Cerebellar cortex (tissue), 1 donor: ENCODE results near the gene C1RL.
A peak's percentile ranks its signal among the peaks of the same experiment; 100 is the strongest.
"Not testable (repeated sequence)": the region's sequence is repeated elsewhere in the genome, so short reads cannot be mapped to it uniquely, and the experiment has no call there.

Source experiments
- DNase-seq: peaks from one replicate; pipeline ENCODE4 v3.0.0-alpha.2; 2015; ENCODE audit warnings: low spot score

Gene C1RL

DNA sequence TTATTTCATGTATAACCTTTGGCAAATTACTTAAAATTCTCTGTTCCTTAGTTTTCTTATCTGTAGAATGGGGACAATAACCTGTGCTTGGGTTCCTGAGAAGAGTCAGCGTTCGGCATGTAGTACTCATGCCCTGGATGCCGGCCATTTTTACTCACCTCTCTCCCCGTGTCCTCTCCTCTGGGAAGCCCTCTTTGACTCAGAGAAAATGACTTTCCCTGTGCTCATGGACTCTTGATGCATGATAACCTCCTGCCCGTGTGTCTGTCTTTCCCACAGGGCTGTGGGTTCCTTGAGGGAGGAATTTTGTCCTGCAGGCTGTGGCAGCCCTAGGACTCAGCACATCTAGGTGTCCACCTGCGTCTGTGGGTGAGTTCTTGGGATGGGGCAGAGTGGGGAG is 5.8 kb upstream of the C1RL start:
- DNase-seq = no peak

DNA sequence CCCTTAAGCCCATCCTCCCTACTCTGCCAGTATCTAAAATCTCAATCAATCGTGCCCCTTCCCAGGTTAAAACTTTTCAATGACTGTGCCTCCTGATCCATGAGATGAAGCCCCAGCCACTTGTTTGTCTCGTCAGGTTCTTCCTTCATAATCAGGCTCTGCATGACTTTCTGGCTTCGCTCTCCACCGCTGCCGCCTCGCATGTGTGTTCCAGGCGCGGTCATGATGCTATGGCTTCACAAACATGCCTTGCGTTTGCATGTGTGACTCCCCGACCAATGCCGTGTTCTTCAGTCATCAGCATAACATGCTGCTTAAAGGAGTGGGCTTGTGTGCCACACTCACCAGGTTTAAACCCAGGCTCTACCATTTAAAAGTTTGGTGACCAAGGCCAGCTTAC is 5.0 kb upstream of the C1RL start:
- DNase-seq = no peak

DNA sequence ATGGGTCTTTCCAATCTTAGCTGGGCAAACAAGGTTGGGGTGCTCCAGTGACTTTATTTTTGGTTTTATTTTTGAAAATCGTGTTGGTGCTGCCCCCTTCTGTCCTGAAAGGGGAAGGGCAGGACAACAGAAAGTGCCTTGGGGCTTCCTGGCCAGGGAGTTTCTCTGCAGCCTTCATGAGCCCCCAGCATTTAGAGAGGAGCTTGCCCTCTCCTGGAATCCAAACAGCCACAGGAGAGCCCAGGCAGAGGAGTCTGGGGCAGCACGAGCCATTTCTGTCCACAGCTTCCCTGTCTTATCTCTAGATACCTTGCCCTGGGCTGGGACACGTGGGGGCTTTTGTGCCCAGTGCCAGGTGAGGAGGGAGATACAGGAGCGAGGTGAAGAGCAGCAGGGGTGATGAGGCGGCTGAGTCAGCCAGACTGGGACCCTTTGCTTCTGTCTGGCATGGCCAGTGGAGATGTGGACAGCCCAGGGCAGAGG is 4.4 kb upstream of the C1RL start:
- peak; percentile 58 for DNase-seq

DNA sequence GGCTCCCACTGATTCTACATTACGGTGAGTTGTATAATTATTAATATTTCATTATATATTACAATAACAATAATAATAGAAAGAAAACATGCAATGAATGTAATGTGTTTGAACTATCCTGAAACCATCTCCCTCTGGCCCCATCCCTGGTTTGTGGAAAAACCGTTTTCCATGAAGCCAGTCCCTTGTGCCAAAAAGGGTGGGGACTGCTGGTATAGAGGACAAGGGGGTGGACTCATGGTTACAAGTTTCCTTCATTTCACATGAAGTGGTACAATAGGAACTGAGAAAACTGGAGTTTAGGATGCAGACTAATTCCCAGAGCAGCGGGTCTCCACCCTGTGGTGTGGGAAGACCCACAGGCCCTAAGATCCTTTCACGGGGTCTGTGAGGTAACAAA is 3.0 kb upstream of the C1RL start:
- DNase-seq = no peak

DNA sequence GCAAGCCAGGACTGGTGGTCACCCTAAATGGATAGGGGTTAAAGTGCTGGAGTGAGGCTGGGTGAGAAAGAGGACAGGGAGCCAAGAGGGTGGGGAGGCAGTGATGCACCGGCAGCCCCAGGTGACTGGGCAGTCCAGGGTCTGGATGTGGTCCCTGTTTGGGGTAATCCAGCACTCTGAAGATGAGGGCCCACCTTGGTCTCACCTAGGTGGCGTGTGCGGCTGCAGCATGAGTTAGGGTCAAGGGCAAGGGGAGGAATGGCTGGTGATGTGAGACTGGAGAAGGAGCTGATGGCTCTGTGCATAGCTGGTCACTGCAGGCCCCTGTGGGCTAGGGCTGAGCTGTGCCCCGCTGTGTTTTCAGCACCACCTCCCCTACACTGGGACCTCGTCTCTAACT is 1.6 kb upstream of the C1RL start:
- DNase-seq = no peak

DNA sequence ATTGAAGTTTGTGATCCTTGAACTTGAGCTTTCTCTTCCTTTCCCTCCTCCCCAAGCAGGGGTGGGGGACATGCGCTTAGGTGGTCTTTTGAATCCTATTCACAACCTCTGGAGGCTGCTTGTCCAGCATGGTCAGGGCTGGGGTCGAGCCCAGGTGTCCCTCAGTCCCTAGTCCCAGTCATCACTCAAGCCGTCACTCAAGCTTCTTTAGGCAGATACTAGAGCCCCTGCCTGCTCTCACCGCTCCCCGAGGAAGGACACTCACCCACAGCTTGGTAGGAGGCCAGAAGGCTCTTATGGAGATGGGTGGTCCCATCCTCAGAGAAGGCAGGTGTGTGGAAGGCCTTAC is 532 bp upstream of the C1RL start:
- no peak for DNase-seq

DNA sequence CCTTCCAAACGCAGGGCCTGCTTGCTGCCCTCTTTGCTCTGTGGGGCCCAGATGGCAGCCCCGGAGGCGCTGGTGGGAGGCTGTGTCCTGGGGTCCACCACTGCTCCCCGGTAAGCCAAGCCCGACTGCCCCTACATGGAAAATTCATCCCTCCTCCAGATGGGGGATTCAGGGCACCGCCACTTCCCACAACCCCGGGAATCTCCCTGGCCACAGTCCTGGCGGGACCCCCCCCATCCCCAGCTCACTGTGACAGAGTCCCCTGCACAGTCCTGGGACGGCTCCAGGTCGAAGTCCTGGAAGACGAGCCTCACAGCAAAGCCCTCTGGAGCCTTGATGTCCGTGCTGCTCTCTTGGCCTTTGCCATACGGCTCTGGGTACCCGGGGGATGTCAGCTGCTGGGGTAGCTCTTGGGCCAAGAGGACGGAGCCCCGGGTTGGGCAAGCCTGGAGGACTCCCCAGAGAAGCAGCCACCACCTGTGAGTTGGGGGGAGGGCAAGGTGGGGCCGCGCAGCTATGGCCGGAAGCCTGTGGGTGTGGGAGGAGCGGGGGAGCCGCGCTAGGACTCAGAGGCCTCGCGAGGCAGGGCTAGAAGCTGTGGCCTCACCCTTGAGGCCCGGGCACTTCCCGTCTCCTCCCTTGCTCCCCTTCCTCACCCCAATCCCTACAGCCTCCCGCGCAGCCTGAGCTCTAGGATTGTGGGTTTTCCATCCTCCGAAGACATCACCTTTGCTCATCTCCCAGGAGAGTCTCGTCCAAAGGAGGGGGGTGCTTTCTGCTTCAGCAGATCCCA is 815 bp downstream of the C1RL start:
- DNase-seq = peak; percentile 20

DNA sequence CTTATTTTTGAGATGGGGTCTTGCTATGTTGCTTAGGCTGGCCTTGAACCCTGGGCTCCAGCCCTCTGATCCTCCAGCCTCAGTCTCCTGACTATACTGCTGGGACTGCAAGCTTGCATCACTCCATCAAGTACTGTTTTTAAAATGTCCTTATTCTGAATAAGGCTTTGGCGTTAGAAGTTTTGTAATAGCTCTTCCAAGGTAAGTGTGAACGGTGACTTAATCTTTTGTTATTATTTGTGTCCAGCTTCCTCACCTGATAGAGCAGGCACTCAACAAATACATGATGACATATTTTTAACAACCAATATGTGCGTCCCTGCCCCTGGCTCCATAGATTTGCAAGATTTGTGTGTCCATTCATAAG is 1.4 kb downstream of the C1RL start:
- DNase-seq = no peak

DNA sequence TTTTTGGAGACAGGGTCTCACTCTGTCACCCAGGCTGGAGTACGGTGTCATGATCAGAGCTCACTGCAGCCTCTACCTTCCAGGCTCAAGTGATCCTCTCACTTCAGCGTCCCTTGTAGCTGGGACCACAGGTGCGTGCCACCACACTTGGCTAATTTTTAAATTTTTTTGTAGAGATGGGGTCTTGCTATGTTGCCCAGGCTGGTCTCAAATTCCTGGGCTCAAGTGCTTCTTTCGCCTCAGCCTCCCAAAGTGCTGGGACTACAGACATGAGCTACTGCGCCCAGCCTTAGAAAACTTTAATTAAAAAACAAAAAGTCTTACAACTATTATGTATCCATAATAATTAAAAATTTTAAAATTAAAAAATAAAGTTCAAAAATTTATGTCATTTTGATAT is 1.8 kb downstream of the C1RL start:
- not testable (repeated sequence) for DNase-seq

DNA sequence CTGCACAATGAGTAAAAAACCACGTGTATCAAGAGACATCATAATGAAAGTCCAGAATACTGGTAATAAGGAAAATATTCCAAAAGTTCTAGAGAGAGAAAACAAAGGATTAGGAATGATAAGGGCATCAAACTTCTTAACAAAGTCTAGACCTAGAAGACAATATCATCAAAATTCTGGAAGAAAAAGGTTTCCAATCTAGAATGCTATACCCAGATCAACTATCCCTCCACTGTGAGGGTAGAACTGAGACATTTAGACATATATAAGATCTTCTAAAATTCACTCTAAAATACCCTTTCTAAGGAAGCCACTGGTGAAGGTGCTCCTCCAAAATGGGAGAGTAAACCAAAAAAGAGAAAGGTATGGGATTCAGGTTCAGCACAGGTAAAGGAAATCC is 2.9 kb downstream of the C1RL start:
- DNase-seq = no peak

DNA sequence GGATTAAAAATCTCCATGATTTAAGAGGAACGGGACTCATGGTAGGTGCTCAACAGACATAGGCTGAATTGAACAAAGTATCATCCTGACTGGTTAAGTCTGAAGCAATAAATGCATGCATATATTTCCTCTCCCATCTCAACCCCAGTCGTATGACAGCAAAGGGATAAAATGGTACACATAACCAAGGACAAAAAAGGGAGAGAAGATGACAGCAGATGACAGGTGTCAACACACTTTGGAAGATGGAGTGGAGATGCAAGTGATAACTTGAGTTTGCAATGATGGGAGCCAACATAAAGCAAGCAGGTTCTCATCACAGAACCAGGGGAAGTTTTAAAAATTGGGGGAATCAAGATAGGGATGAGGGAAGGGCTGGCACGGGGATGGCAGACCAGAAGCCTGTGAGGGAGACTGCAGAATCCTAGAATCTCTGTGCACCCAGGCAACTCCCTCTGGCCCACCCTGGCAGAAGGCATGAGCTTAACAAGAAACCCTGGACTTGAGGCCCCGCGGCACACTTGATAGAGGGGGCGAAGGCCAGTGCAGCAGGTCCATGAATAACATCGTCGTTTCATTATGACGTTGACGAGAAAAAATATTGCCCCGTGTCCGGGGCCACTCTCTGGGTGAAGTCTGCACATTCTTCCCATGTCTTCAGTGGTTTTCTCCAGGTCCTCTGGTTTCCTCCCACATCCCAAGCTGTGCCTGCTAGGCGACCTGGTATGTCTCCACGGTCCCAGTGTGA is 5.0 kb downstream of the C1RL start:
- no peak for DNase-seq

DNA sequence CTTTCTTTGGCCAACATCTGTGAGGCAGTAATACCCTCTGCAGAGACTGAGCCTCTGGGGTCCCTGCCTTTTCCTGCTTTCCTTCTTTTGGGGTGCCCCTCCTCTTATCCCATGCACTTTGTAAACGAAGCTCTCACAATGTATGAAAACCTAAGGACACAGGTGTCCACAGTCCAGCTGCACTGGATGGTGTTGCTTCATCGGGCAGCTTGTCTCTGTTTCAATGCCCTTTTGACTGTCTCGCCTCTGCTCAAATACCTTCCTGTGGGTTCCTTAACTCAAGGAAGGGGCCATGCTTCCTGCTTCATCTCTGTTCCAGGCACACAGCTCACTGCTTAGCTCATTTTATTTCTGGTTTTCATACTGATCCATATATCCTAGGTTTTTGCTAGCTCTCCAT is 6.4 kb downstream of the C1RL start:
- DNase-seq = no peak

DNA sequence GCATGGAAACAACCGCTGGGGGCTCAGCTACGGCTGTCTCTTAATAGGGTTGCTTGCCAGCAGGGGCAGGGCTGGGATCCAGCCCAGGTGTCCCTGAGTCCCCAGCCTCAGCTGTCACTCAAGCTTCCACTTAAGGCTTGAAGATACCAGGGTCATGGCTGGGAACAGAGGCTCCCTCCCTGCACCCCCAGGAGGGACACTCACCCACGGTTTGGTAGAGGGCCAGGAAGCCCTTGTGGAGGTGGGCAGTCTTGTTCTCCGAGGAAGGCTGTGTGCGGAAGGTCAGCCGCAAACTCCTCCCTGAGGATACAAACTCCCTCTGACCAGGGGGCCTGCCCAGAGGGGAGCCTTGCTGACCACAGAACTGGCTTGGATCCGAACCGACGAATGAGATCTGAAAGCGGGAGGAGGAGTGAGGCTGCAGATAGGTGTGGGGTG is 7.3 kb downstream of the C1RL start:
- DNase-seq = no peak

DNA sequence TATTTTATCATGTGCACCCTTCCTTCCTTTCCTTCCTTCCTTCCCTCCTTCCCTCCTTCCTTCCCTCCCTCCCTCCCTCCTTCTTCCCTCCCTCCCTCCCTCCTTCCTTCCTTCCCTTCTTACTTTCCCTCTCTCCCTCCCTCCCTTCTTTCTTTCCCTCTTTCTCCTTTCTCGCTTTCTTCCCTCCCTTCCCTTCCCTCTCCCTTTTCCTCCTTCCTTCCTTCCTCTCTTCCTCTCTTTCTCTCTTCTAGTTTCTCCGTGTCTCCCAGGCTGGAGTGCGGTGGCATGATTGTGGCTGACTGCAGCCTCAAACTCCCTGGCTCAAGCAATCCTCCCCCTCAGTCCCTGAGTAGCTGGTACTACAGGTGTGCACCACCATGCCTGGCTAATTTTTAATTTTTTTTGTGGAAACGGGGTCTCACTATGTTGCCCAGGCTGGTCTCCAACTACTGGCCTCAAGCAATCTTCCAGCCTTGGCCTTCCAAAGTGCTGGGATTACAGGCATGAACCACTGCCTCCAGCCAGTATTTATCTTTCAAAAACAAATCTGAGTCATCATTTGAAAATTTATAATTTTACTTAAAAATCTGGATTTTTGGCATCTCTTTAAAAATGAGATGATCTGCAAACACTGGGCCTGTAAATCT is 7.8 kb downstream of the C1RL start:
- no peak for DNase-seq

DNA sequence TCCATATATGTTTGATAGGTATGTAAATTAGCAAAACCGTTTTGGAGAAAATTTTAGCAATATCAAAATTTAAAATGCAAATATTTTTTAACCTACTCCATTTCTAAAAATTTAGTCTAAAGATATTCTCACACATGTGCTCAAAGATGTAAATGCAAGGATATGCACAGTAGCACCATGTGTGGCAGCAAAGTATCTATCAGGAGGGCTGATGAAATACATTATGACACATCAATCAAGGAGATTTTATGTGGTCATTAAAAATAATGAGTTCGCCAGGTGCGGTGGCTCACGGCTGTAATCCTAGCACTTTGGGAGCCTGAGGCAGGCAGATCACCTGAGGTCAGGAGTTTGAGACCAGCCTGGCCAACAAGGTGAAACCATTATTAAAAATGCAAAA is 8.8 kb downstream of the C1RL start:
- DNase-seq = no peak

DNA sequence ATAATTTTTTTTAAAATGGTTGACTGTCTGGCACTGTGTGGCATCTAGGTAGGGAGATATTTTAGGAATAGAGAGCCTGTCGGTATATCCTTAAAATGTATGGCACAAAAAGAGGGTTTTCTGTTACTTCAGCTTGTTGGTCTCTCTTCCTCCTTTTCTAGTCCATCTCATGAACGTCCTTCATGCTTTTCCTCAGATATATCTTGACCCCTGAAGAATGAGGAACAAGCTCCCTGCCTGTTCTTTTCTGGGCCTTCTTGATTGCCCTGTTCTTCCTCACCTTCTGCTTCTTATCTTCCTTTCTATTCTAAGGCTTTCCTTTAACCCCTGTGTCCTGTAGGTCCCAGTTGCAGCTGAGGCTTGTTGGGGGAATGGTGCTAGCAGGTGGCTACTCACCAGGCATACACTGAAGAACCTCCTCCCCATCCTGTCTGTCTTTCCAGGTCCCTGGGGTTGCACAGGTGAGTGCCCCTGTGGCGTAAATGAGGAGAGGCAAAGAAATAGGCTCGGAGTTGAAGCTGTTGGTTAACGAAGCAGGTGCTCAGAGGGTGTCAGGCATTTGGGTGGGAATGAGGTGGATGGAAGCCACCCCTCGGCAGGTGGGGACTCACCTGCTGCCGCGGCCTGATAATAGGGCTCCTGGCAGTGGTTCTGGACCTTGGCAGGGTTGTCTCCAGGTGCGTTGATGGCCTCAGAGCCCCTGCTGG is 9.6 kb downstream of the C1RL start:
- no peak for DNase-seq

DNA sequence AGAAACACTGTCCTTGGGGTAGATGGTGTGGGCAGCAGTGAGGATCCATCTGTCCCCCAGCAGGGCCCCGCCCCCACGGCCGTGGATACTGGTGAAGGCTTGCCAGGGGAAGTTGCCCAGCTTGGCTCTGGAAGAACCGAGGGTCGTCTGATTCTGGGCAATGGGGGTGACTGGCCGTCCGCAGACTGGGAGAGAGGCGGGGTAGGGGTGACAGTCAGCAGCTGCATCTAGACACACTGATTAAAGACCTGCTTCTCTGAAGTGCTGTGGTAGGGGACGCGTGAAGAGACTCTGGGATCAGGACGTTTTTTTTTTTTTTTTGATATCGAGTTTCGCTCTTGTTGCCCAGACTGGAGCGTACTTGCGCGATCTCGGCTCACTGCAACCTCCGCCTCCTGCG is 12.0 kb downstream of the C1RL start:
- DNase-seq = peak; percentile 24

DNA sequence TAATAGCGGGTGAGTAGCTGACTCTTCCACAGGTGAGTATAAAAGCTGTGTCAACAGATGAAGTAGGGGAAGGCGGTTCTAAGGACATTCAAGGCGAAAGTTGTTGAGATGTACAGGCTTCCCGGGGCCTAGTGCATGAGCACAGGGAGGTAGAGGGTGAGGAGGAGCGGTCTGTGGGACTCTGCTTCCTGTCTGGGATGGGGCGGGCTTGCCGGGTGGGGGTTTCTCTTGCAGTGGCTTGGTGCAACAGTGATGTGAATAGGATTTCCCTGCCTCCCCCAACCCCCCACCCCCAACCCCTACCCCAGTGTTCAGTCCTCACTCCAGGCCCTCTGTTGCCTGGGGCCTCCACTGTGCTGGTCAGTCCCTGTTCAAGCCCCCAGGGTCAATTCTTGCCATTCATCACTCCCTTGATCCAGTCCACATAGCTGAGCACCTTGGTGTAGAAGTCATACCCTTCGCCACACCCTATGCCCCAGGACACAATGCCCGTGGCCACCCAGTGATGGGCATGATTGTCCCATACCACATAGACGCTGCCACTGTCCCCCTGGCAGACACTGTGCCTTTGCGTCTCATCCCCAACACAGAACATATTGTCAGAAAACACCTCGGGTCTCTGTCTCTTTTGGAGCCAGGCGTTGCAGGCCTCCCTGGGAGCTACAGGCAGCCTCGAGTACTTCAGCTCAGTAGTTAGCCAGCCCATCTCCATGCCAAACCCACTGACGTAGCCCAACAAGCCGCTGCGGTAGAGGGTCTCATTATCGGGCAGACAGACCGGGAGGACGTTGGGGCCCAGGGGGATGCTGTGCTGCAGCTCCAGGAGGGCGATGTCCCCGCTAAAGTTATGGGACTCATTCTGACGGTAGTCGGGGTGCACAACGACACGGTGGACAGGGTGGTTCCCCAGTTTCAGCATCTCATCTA is 12.7 kb downstream of the C1RL start:
- DNase-seq = no peak

DNA sequence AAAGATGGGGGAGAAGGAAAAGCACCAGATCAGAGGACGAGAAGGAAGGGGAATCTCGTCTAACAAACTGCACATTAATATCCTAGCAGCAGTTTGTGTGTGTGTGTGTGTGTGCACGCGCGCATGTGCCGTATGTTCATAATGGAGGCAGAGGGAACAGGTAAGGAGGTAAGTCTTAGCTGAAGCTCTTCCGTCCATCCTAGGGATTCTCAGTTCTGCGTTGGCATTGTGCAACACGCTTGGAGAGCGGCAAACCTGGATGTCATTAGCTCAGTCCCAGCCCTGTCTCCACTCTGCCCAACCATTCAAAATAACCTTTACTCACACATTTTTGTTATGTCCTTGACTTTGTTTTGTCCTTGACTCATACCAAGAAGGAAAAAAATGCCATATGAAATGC is 15.1 kb downstream of the C1RL start:
- no peak for DNase-seq

DNA sequence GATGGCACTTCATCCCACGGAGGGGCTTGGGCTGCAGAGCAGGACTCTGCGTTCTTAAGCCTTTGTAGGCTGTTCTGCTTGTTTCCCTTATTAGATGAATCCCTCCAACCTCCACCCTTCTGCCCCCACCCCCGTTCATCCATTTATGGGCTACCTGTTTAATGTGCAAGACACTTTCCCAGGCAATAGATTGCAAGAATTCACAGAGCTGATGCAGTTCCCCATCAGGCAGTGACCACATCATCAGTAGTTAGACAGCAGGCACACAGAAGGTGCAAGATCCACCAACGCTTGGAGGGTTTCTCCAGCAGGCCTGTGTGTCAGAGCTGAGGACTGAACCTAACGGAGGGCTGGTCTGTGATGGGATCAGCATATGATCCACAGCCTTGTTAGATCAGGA is 15.5 kb downstream of the C1RL start:
- DNase-seq = no peak

DNA sequence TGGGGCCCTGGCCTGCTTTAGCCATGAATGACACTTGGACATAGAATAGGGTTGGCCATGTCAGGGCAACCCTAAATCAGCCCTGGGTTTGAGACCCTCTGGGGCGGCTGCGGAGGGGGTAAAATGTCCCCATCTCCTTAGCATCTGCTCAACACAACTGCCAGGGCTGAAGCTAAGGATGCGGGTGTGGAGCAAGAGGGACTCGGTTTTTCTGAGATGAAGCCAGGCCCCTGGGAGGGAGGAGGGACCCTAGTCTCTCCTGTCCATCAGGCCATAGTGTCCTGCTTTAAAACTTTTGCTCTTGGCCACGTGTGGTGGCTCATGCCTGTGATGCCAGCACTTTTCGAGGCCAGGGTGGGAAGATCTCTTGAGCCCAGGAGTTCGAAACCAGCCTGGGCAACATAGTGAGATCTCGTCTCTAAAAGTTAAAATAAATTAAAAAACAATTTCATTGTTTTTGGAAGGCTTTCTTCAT is 16.0 kb downstream of the C1RL start:
- no peak for DNase-seq
